GM18520 (cell line): Measurements from ENCODE around the gene CHST10.
"Not testable (repeated sequence)": the region's sequence is repeated elsewhere in the genome, so short reads cannot be mapped to it uniquely, and the experiment has no call there.

ENCODE experiments used
- ATAC-seq: cut with Tn5 transposase; IDR thresholded peaks from one replicate; pipeline ENCODE4 v1.9.1; 2021; ENCODE audit not compliant: unreplicated experiment

Gene CHST10

GRCh38 chr2:100395532-100396350 is 21.7 kb downstream of the CHST10 start:
- no peak for ATAC-seq

- ATAC-seq: no peak
These were observed 23.3 kb downstream of the CHST10 start for GRCh38 chr2:100394111-100394641.

GRCh38 chr2:100393362-100393761 is 24.1 kb downstream of the CHST10 start:
- no peak for ATAC-seq

- ATAC-seq: no peak
These were observed 24.8 kb downstream of the CHST10 start for GRCh38 chr2:100392715-100393114.

GRCh38 chr2:100391735-100392515 is 25.5 kb downstream of the CHST10 start:
- ATAC-seq: no peak

- no peak for ATAC-seq
These were observed 27.2 kb downstream of the CHST10 start for GRCh38 chr2:100390001-100390940.

GRCh38 chr2:100388703-100389102 is 28.8 kb downstream of the CHST10 start:
- no peak for ATAC-seq

GRCh38 chr2:100383954-100384353 is 33.5 kb downstream of the CHST10 start:
- ATAC-seq: no peak

- ATAC-seq: no peak
These were observed 34.2 kb downstream of the CHST10 start for GRCh38 chr2:100383306-100383705.

- ATAC-seq: no peak
These were observed 36.2 kb downstream of the CHST10 start for GRCh38 chr2:100381240-100381639.

- no peak for ATAC-seq
These were observed 36.8 kb downstream of the CHST10 start for GRCh38 chr2:100380681-100381080.

GRCh38 chr2:100376836-100377235 is 40.6 kb downstream of the CHST10 start:
- ATAC-seq: no peak

- ATAC-seq: no peak
These were observed 50.3 kb downstream of the CHST10 start for GRCh38 chr2:100367163-100367562.

GRCh38 chr2:100365434-100365833 is 52.0 kb downstream of the CHST10 start:
- ATAC-seq: no peak

GRCh38 chr2:100362269-100362668 is 55.2 kb downstream of the CHST10 start:
- not testable (repeated sequence) for ATAC-seq

- ATAC-seq: no peak
These were observed 57.9 kb downstream of the CHST10 start for GRCh38 chr2:100359576-100359975.

GRCh38 chr2:100358554-100358953 is 58.9 kb downstream of the CHST10 start:
- ATAC-seq: no peak

- no peak for ATAC-seq
These were observed 64.9 kb downstream of the CHST10 start for GRCh38 chr2:100352521-100352920.

GRCh38 chr2:100350661-100351185 is 66.7 kb downstream of the CHST10 start:
- no peak for ATAC-seq

GRCh38 chr2:100345144-100345543 is 72.3 kb downstream of the CHST10 start:
- ATAC-seq: not testable (repeated sequence)

- no peak for ATAC-seq
These were observed 73.0 kb downstream of the CHST10 start for GRCh38 chr2:100344433-100344832.
